Measurements from ENCODE around the gene DYNLT5.
"Not testable (repeated sequence)": the region's sequence is repeated elsewhere in the genome, so short reads cannot be mapped to it uniquely, and the experiment has no call there.

Gene DYNLT5

GRCh38 chr1:66752000-66752592 lies at the start of gene DYNLT5:
Gene DYNLT5 (plus strand): TSS chr1:66752459. CDS start chr1:66754659, 2,200 bp downstream.
- DNase-seq, result no peak

- no peak for DNase-seq
Observed at GRCh38 chr1:66704177-66704875, 47.9 kb upstream of the DYNLT5 start.

- no peak for DNase-seq
Observed at GRCh38 chr1:66705110-66705509, 47.1 kb upstream of the DYNLT5 start.

- no peak for DNase-seq
Observed at GRCh38 chr1:66711420-66711819, 40.8 kb upstream of the DYNLT5 start.

- DNase-seq, result no peak
Observed at GRCh38 chr1:66712839-66713238, 39.4 kb upstream of the DYNLT5 start.

GRCh38 chr1:66723985-66724384 lies 28.3 kb upstream of the DYNLT5 start:
- no peak for DNase-seq

- DNase-seq, result peak; percentile 61
Observed at GRCh38 chr1:66725885-66726665, 26.2 kb upstream of the DYNLT5 start.

- DNase-seq, result no peak
Observed at GRCh38 chr1:66728021-66728420, 24.2 kb upstream of the DYNLT5 start.

- not testable (repeated sequence) for DNase-seq
Observed at GRCh38 chr1:66728716-66729115, 23.5 kb upstream of the DYNLT5 start.

GRCh38 chr1:66729119-66729518 lies 23.1 kb upstream of the DYNLT5 start:
- no peak for DNase-seq

GRCh38 chr1:66729523-66729922 lies 22.7 kb upstream of the DYNLT5 start:
- no peak for DNase-seq

GRCh38 chr1:66730462-66730861 lies 21.8 kb upstream of the DYNLT5 start:
- DNase-seq, result peak; percentile 36

GRCh38 chr1:66731170-66731865 lies 20.9 kb upstream of the DYNLT5 start:
- no peak for DNase-seq

GRCh38 chr1:66732407-66733166 lies 19.7 kb upstream of the DYNLT5 start:
- DNase-seq, result no peak

GRCh38 chr1:66733348-66734017 lies 18.8 kb upstream of the DYNLT5 start:
- DNase-seq, result no peak

GRCh38 chr1:66734531-66734930 lies 17.7 kb upstream of the DYNLT5 start:
- DNase-seq, result not testable (repeated sequence)

GRCh38 chr1:66737836-66738235 lies 14.4 kb upstream of the DYNLT5 start:
- no peak for DNase-seq

GRCh38 chr1:66739401-66740157 lies 12.7 kb upstream of the DYNLT5 start:
- DNase-seq, result no peak

- no peak for DNase-seq
Observed at GRCh38 chr1:66745451-66745850, 6.8 kb upstream of the DYNLT5 start.

GRCh38 chr1:66747501-66747900 lies 4.8 kb upstream of the DYNLT5 start:
- DNase-seq, result no peak

- DNase-seq, result no peak
Observed at GRCh38 chr1:66750577-66750976, 1.7 kb upstream of the DYNLT5 start.
